ENCODE measurements around the gene EFNA1.

DNA sequence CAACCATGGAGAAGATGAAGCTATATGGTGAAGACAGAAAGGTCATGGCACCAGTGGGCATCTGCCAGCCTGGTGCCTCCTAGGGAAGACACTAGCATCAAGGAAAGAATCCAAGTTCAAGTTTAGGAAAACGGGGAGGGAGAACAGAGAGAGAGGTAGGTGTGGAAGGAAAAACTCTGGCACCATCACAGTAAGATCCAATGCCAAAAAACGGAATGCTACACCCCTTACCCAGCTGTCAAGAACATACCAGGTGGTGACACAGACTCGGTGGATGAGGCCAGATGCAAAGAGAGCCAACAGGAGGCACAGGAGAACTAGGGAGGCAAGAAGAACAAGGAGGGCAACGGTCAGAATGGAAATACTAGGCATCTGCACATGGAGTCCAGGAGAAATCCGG is 41.9 kb downstream of the EFNA1 start:
- TF ChIP-seq CTCF (conservative IDR thresholded peaks at IDR 0.05) (no peak), EZH2 (IDR thresholded peaks at IDR 0.05; ENCODE audit: low read depth) (no peak)

Measured in PC-9 (cell line).